ENCODE measurements around the gene SOX11. TPM values are rescaled to one million over a fixed set of nuclear protein-coding genes. Genes with fewer than 3 reads are reported as not detected.

SOX11 gene
- total and polyA plus RNA-seq, 4 experiments from 2014 or later = not detected

DNA sequence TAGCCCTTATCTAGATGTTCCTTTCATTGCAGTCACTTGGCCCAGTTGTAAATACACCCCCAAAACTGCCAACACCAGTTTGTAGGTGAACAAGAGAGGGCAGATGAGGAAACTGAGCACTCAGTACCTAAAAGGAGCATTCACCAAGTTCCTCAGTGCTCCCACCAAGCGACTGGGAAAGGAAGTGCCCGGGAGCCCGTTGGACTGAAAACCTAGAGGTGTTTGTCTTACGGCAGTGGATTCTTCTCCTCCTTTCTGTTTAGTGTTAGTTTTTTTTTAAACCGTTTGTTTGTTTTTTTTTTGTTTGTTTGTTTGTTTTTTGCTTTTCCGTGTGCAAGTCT lies 43.3 kb downstream of the SOX11 start:
- H3K4me1 ChIP-seq (ENCODE audit: insufficient read depth, low read length) = no peaks in the 10 kb centered on the region
- no peaks in the 10 kb centered on the region for H3K36me3 Mint-ChIP-seq
- no peaks in the 10 kb centered on the region for H3K9me3 ChIP-seq (ENCODE audit: control insufficient read depth in 1 of 2, low read length in 2 of 2)
- DNase-seq = no peak
- no peaks in the 10 kb centered on the region for H3K4me1 Mint-ChIP-seq
- intact Hi-C loops (cut with micrococcal nuclease) = no loop called here
- CTCF ChIA-PET (ENCODE audit: partially characterized antibody) = no interaction called here
- peaks cover 0 to 6% (median 2%) of the 10 kb centered on the region in 8 donors for H3K9me3 Mint-ChIP-seq
- no peaks in the 10 kb centered on the region for H3K36me3 ChIP-seq (ENCODE audit: insufficient read depth, low read length)
- no peak overlapping the region for H3K4me3 Mint-ChIP-seq
- H3K27me3 ChIP-seq (ENCODE audit: insufficient read depth, low read length) = no peaks in the 10 kb centered on the region
- H3K4me3 ChIP-seq (ENCODE audit: low read length in 2 of 2) = no peak overlapping the region
- H3K27me3 Mint-ChIP-seq = no peaks in the 10 kb centered on the region
- H3K27ac ChIP-seq (ENCODE audit: low read depth, low read length) = no peak overlapping the region
- H3K27ac Mint-ChIP-seq = no peak overlapping the region
- POLR2A ChIA-PET (ENCODE audit: partially characterized antibody) = no interaction called here

DNA sequence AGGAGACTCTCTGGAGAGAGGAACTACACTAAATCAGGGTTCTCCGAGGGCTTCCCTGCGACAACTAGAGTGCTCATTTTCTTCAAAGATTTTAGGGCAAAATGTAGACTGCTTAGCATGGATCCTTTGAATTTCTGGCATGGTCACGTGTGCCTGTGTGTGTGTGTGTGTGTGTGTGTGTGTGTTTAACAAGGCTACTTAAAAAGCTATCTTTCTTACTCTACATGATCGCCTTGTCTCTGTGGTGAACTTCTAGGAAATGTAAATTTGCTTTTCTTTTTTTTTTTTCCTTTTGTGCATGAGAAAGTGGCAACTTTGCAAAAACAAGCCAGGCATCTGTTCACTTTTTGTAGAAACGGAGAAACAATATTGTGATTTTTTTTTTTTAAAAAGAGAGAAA lies 43.9 kb downstream of the SOX11 start:
- H3K36me3 Mint-ChIP-seq = no peaks in the 10 kb centered on the region
- no peaks in the 10 kb centered on the region for H3K27me3 Mint-ChIP-seq
- no peak for DNase-seq
- H3K9me3 Mint-ChIP-seq = peaks cover 0 to 6% (median under 1%) of the 10 kb centered on the region in 8 donors
- CTCF ChIA-PET (ENCODE audit: partially characterized antibody) = no interaction called here
- Histone ChIP-seq H3K36me3 (ENCODE audit: insufficient read depth, low read length) (no peaks in the 10 kb centered on the region), H3K27me3 (ENCODE audit: insufficient read depth, low read length) (no peaks in the 10 kb centered on the region), H3K4me3 (ENCODE audit: low read length in 2 of 2) (no peak overlapping the region), H3K27ac (ENCODE audit: low read depth, low read length) (no peak overlapping the region), H3K9me3 (ENCODE audit: control insufficient read depth in 1 of 2, low read length in 2 of 2) (no peaks in the 10 kb centered on the region), H3K4me1 (ENCODE audit: insufficient read depth, low read length) (no peaks in the 10 kb centered on the region)
- H3K4me3 Mint-ChIP-seq = no peak overlapping the region
- no peaks in the 10 kb centered on the region for H3K4me1 Mint-ChIP-seq
- no peak overlapping the region for H3K27ac Mint-ChIP-seq
- intact Hi-C loops (cut with micrococcal nuclease) = no loop called here
- POLR2A ChIA-PET (ENCODE audit: partially characterized antibody) = no interaction called here

DNA sequence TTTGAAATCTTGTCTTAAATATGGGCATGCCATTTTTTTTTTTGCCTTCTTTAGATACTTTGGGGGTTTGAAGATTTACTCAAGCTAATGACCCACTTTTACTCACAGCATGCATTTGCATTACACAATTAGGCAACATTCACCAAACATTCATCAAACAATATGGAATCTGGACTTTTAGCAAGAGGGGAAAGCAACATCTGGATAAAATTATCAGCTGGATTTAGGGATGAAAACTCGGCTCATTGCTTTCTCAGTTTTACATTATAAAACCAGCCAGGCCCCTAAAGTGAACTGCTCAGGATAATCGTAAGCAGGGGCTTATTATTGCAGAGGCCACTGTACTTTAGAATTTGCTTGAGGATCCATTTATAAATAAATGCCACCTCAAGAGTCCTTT lies 44.7 kb downstream of the SOX11 start:
- DNase-seq = no peak
- Histone ChIP-seq H3K4me3 (ENCODE audit: low read length in 2 of 2) (no peak overlapping the region), H3K27me3 (ENCODE audit: insufficient read depth, low read length) (no peaks in the 10 kb centered on the region), H3K9me3 (ENCODE audit: control insufficient read depth in 1 of 2, low read length in 2 of 2) (no peaks in the 10 kb centered on the region), H3K4me1 (ENCODE audit: insufficient read depth, low read length) (no peaks in the 10 kb centered on the region), H3K36me3 (ENCODE audit: insufficient read depth, low read length) (no peaks in the 10 kb centered on the region), H3K27ac (ENCODE audit: low read depth, low read length) (no peak overlapping the region)
- H3K4me1 Mint-ChIP-seq = no peaks in the 10 kb centered on the region
- CTCF ChIA-PET (ENCODE audit: partially characterized antibody) = no interaction called here
- H3K4me3 Mint-ChIP-seq = no peak overlapping the region
- intact Hi-C loops (cut with micrococcal nuclease) = no loop called here
- H3K36me3 Mint-ChIP-seq = no peaks in the 10 kb centered on the region
- no peak overlapping the region for H3K27ac Mint-ChIP-seq
- peaks cover 0 to 6% (median under 1%) of the 10 kb centered on the region in 8 donors for H3K9me3 Mint-ChIP-seq
- POLR2A ChIA-PET (ENCODE audit: partially characterized antibody) = no interaction called here
- H3K27me3 Mint-ChIP-seq = no peaks in the 10 kb centered on the region

DNA sequence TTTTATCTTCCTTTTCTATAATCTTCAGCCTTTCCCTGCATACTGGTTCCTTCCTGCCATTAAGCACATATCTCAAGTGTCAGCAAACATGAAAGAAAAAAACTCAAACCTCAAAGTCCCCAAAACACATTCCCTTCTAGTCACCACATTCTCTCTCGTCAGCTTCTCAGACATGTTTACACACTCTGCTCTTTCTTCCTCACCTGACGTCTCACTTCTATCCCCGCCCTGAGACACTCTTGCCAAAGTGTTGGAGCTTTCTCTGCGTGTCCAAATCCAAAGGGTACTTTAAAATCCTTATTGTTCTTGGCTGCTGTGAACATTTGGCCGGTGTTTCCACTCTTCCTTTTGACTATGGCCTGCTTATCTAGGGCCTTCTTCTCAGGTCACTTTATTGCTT lies 47.9 kb downstream of the SOX11 start:
- Histone ChIP-seq H3K4me1 (ENCODE audit: insufficient read depth, low read length) (no peaks in the 10 kb centered on the region), H3K9me3 (ENCODE audit: control insufficient read depth in 1 of 2, low read length in 2 of 2) (no peaks in the 10 kb centered on the region), H3K27me3 (ENCODE audit: insufficient read depth, low read length) (no peaks in the 10 kb centered on the region), H3K36me3 (ENCODE audit: insufficient read depth, low read length) (no peaks in the 10 kb centered on the region), H3K4me3 (ENCODE audit: low read length in 2 of 2) (no peak overlapping the region), H3K27ac (ENCODE audit: low read depth, low read length) (no peak overlapping the region)
- Mint-ChIP-seq H3K9me3 (peaks cover 0 to 2% (median 0%) of the 10 kb centered on the region in 8 donors), H3K4me1 (no peaks in the 10 kb centered on the region), H3K36me3 (no peaks in the 10 kb centered on the region), H3K27ac (no peak overlapping the region), H3K27me3 (no peaks in the 10 kb centered on the region), H3K4me3 (no peak overlapping the region)
- intact Hi-C loops (cut with micrococcal nuclease) = no loop called here
- POLR2A ChIA-PET (ENCODE audit: partially characterized antibody) = no interaction called here
- CTCF ChIA-PET (ENCODE audit: partially characterized antibody) = no interaction called here
- DNase-seq = no peak

DNA sequence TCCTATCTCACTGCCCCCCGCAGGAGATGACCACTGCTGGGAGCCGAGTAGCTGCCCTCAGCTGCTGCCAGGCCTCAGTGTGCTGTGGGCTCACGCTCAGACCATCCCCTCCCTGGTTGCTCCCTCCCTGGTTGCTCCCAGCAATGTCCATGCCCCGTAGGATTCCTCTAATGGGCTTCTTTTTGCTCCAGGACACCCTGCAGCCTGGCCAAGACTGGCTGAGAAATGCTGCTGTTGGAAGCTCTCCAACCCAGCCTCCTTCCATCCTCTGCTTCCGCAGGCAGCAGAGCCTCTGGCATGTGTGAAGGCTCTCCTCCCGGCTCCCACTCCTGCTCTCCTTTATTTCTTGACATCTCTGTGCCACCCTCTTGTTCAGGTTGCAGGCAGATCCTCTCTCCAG lies 48.6 kb downstream of the SOX11 start:
- H3K4me1 Mint-ChIP-seq = no peaks in the 10 kb centered on the region
- intact Hi-C loops (cut with micrococcal nuclease) = no loop called here
- no peaks in the 10 kb centered on the region for H3K4me1 ChIP-seq (ENCODE audit: insufficient read depth, low read length)
- ChIA-PET POLR2A (ENCODE audit: partially characterized antibody) (no interaction called here), CTCF (ENCODE audit: partially characterized antibody) (no interaction called here)
- H3K36me3 ChIP-seq (ENCODE audit: insufficient read depth, low read length) = no peaks in the 10 kb centered on the region
- DNase-seq = no peak
- no peaks in the 10 kb centered on the region for H3K27me3 Mint-ChIP-seq
- H3K27me3 ChIP-seq (ENCODE audit: insufficient read depth, low read length) = no peaks in the 10 kb centered on the region
- no peak overlapping the region for H3K27ac ChIP-seq (ENCODE audit: low read depth, low read length)
- no peaks in the 10 kb centered on the region for H3K9me3 ChIP-seq (ENCODE audit: control insufficient read depth in 1 of 2, low read length in 2 of 2)
- no peak overlapping the region for H3K4me3 ChIP-seq (ENCODE audit: low read length in 2 of 2)
- no peak overlapping the region for H3K4me3 Mint-ChIP-seq
- no peak overlapping the region for H3K27ac Mint-ChIP-seq
- peaks cover 0 to 2% (median 0%) of the 10 kb centered on the region in 8 donors for H3K9me3 Mint-ChIP-seq
- H3K36me3 Mint-ChIP-seq = no peaks in the 10 kb centered on the region

DNA sequence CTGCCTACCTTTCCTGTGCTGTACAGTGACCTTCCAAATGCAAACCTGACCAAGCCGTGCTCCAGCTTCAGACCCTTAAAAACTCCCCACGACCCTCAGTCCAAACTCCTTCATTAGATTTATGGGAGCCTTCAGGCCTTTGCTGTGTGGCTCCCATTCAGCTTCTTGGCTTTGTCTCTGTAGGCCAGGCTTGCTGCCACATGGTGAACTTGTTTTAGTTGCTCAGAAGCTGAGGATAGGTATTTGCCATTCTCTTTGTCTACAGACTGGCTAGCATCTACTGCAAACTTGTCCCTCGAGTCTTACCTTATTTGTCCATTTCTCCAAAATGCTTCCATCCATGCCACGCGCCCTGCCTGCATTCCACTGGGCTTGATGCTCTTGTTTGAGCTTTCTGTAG lies 49.1 kb downstream of the SOX11 start:
- Histone ChIP-seq H3K36me3 (ENCODE audit: insufficient read depth, low read length) (no peaks in the 10 kb centered on the region), H3K4me1 (ENCODE audit: insufficient read depth, low read length) (no peaks in the 10 kb centered on the region), H3K27ac (ENCODE audit: low read depth, low read length) (no peak overlapping the region), H3K4me3 (ENCODE audit: low read length in 2 of 2) (no peak overlapping the region), H3K9me3 (ENCODE audit: control insufficient read depth in 1 of 2, low read length in 2 of 2) (no peaks in the 10 kb centered on the region), H3K27me3 (ENCODE audit: insufficient read depth, low read length) (no peaks in the 10 kb centered on the region)
- Mint-ChIP-seq H3K4me3 (no peak overlapping the region), H3K4me1 (no peaks in the 10 kb centered on the region), H3K27ac (no peak overlapping the region), H3K9me3 (peaks cover 0 to 2% (median 0%) of the 10 kb centered on the region in 8 donors), H3K27me3 (no peaks in the 10 kb centered on the region), H3K36me3 (no peaks in the 10 kb centered on the region)
- intact Hi-C loops (cut with micrococcal nuclease) = no loop called here
- no peak for DNase-seq
- POLR2A ChIA-PET (ENCODE audit: partially characterized antibody) = no interaction called here
- CTCF ChIA-PET (ENCODE audit: partially characterized antibody) = no interaction called here

DNA sequence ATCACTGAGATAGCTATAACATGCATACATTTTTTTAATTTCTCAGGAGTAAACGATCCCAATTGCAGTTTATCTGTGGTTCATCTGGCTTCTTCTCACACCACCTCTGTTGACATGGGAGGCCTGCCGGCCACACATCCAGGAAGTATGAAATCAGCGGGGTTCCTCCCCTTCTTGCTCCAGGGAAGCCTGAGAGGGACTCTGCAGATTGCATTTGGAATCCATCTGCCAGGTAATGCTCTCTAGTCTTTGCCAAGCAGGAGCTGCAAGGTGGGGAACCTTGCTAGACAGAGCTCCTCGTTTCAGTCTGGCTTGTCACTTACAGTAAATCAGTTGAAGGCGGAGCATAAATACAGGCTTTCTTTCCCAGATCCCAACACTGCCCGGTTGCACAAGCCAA lies 49.9 kb downstream of the SOX11 start:
- intact Hi-C loops (cut with micrococcal nuclease) = no loop called here
- no peak for DNase-seq
- H3K36me3 Mint-ChIP-seq = no peaks in the 10 kb centered on the region
- POLR2A ChIA-PET (ENCODE audit: partially characterized antibody) = no interaction called here
- peaks cover 0 to 2% (median 0%) of the 10 kb centered on the region in 8 donors for H3K9me3 Mint-ChIP-seq
- H3K4me3 Mint-ChIP-seq = no peak overlapping the region
- H3K36me3 ChIP-seq (ENCODE audit: insufficient read depth, low read length) = no peaks in the 10 kb centered on the region
- no peaks in the 10 kb centered on the region for H3K4me1 ChIP-seq (ENCODE audit: insufficient read depth, low read length)
- H3K4me3 ChIP-seq (ENCODE audit: low read length in 2 of 2) = no peak overlapping the region
- no peak overlapping the region for H3K27ac Mint-ChIP-seq
- H3K4me1 Mint-ChIP-seq = no peaks in the 10 kb centered on the region
- CTCF ChIA-PET (ENCODE audit: partially characterized antibody) = no interaction called here
- no peak overlapping the region for H3K27ac ChIP-seq (ENCODE audit: low read depth, low read length)
- H3K9me3 ChIP-seq (ENCODE audit: control insufficient read depth in 1 of 2, low read length in 2 of 2) = no peaks in the 10 kb centered on the region
- H3K27me3 ChIP-seq (ENCODE audit: insufficient read depth, low read length) = no peaks in the 10 kb centered on the region
- no peaks in the 10 kb centered on the region for H3K27me3 Mint-ChIP-seq

DNA sequence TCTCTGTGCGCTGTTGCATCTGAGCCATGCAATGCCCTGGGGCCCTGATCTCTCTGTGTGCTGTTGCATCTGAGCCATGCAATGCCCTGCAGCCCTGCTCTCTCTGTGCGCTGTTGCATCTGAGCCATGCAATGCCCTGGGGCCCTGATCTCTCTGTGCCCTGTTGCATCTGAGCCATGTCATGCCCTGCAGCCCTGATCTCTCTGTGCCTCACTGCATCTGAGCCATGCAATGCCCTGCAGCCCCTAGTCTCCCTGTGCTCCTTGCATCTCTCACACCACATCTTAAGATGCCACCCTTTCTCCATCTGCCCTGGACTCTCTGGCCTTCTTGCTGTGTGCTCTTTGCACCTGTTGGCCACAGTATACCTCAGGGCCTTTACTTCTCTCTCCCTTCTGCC lies 56.2 kb downstream of the SOX11 start:
- Mint-ChIP-seq H3K4me1 (no peaks in the 10 kb centered on the region), H3K27me3 (no peaks in the 10 kb centered on the region), H3K4me3 (no peak overlapping the region), H3K27ac (no peak overlapping the region), H3K36me3 (no peaks in the 10 kb centered on the region), H3K9me3 (peaks cover 0 to 2% (median 1%) of the 10 kb centered on the region in 8 donors)
- intact Hi-C loops (cut with micrococcal nuclease) = no loop called here
- no peaks in the 10 kb centered on the region for H3K36me3 ChIP-seq (ENCODE audit: insufficient read depth, low read length)
- H3K9me3 ChIP-seq (ENCODE audit: control insufficient read depth in 1 of 2, low read length in 2 of 2) = no peaks in the 10 kb centered on the region
- CTCF ChIA-PET (ENCODE audit: partially characterized antibody) = no interaction called here
- no peak for DNase-seq
- no peaks in the 10 kb centered on the region for H3K4me1 ChIP-seq (ENCODE audit: insufficient read depth, low read length)
- no peaks in the 10 kb centered on the region for H3K27me3 ChIP-seq (ENCODE audit: insufficient read depth, low read length)
- no peak overlapping the region for H3K4me3 ChIP-seq (ENCODE audit: low read length in 2 of 2)
- H3K27ac ChIP-seq (ENCODE audit: low read depth, low read length) = no peak overlapping the region
- POLR2A ChIA-PET (ENCODE audit: partially characterized antibody) = no interaction called here
